ENCODE data around the gene TRIM28.
"Not testable (repeated sequence)": the region's sequence is repeated elsewhere in the genome, so short reads cannot be mapped to it uniquely, and the experiment has no call there.

The TRIM28 gene

GRCh38 chr19:58543826-58544590, at the start of gene TRIM28:
Gene TRIM28, plus strand, starts transcription at chr19:58544064. Its CDS starts 694 bp downstream, at chr19:58544758.
- peak; percentile 100 for DNase-seq

- DNase-seq: no peak
These were observed 46.2 kb upstream of the TRIM28 start for GRCh38 chr19:58497634-58498170.

DNA sequence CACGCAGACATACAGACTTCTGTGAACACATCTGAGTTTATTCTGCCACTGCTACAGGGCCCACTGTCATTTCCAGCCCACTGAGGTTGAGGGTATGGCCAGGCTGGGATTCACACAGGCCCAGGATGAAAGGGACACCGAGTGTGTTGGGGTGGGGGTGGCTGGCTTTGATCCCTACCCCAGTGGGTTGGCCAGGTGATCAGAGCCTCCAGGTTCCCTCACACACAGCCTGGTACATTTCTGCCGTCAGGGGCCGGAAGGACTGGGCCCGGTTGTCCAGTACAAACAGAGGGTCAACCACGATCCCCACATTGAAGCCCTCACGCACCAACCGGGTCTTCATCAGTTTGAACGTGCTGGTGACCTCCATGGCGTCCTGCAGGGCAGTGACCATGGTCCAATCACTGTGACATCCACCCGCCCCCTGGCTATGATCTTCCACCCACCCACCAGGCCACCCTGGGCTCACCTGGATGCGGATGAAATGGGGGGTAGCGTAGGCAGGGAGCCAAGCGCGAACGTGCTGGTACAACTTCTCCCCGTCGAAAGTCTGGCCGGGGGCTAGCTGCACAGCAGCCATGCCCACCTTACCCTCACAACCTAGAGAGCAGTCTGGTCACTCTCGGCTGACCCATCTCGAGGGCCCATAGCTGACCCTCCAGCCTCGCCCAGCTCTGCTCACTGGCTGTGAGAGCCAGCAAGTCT, 45.4 kb upstream of the TRIM28 start:
- no peak for DNase-seq

DNA sequence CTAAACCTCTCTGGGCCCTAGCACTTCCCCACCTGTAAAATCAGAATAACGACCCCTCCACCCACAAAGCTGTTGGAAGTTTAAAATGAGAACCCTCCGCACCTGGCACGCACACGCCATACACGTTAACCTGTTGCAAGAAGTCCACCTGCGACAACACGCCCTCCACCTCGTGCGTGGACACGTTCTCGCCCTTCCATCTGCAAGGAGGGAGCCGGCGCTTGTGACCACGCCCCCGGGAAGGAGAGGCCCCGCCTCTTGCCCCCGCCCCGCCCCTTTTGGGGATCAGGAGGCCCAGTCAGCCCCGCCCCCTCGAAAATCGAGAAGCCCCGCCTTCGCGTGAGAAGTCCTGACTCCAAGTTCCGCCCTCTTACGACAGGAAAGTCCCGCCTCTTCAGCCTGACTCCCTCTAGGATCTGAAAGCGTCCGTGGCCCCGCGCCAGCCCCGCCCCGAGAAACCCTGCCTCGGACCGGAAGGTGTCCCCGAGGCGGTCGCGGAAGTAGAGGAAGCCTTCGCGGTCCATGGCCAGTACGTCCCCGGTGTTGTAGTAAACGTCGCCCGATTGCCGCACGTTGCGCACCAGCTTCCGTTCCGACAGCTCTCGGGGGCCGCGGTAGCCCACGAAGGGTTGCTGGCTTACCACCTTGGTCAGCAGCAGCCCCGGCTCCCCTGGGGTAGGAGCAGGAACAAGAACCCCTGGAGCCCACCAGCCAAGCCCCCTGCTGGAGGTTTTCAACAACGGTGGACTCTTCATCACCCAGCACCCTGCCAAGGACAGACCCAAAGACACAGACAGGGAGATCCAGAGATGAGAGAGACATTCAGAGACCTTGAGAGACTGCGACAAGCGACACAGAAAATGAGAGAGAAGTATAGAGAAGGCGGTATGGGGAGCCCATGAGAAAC, 44.6 kb upstream of the TRIM28 start:
- peak; percentile 95 for DNase-seq

GRCh38 chr19:58500242-58500641, 43.6 kb upstream of the TRIM28 start:
- DNase-seq: no peak

DNA sequence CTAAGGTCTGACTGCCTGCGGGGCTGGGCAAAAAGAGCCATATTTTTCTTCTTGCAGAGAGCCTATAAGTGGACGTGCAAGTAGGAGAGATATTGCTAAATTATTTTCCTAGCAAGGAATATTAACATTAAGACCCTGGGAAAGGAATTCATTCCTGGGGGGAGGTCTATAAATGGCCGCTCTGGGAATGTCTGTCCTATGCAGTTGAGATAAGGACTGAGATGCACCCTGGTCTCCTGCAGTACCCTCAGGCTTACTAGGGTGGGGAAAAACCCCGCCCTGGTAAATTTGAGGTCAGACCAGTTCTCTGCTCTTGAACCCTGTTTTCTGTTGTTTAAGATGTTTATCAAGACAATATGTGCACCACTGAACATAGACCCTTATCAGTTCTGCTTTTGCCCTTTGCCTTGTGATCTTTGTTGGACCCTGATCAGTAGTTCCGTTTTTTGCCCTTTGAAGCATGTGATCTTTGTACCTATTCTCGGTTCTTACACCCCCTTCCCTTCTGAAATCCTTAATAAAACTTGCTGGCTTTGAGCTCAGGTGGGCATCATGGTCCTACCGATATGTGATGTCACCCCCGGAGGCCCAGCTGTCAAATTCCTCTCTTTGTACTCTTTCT, 36.2 kb upstream of the TRIM28 start:
- DNase-seq: not testable (repeated sequence)

- no peak for DNase-seq
These were observed 34.2 kb upstream of the TRIM28 start for GRCh38 chr19:58509731-58510083.

GRCh38 chr19:58510084-58510862, 33.6 kb upstream of the TRIM28 start:
- DNase-seq: no peak

DNA sequence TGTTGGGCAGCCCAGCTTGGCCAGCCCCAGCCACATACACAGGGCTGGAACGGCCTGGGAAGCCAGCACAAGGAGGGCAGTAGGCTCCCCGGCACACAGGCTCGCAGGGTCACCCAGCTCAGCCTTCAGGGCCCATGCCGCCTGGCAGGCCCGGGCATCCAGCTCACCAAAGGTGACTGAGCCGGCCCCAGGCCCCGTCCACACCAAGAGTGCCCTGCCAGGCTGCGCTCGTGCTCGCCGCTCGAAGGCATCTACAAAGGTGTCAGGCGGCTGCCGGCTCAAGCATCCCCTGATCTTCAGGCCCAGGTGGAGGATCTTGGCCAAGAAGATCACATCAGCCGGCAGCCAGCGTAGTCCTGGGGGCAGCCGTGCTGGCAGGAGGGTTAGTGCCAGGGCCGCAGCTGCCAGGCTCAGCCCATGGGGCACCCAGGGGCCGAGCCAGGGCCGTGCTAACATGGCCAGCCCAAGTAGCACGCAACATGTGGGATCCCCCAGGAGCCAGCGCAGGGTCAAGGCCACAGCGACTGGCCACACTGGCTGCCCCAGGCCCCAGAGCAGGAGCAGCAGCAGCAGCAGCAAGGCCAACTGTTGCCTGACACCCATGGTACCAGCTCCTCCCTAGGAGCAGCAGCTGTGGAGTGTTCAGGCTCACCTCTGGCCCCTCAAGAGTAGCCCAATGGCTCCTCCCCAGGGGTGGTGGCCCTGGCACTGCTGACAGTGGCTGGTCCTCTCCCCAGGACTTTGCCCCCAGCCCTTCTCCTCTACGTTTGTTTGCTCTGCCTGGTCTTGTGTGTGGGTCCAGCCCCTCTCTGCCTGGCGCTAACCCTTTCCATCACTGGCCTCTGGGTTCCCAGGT, 32.3 kb upstream of the TRIM28 start, which contains the start of gene SLC27A5:
TSS of gene SLC27A5 (minus strand) at position 640 of the 856 bp plus-strand sequence. CDS start at position 603, 37 bp downstream.
- DNase-seq: no peak

DNA sequence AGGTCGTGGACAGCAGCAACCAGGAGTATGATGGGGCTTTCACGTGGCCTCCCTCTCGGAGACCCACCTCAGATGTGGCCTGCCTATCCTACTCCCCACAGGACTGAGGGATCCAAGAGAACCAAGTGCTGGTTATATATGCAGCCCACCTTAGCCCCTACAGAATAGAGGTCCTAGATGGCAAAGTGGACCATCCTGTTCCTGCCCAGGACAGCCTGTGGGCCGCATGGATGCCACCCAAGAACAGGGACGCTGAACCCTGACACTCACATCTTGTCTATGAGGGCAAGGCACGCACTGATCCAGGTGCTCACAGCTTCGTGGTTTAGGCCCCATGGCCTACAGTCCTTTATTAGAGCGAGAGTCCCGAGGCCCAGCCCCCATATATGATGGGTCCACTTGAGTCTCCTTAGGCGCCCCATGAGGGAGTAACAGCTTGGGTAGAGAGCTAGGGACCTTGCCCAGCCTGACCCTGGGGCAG, 30.6 kb upstream of the TRIM28 start:
- DNase-seq: no peak

GRCh38 chr19:58513694-58514563, 29.9 kb upstream of the TRIM28 start:
- DNase-seq: peak; percentile 99

DNA sequence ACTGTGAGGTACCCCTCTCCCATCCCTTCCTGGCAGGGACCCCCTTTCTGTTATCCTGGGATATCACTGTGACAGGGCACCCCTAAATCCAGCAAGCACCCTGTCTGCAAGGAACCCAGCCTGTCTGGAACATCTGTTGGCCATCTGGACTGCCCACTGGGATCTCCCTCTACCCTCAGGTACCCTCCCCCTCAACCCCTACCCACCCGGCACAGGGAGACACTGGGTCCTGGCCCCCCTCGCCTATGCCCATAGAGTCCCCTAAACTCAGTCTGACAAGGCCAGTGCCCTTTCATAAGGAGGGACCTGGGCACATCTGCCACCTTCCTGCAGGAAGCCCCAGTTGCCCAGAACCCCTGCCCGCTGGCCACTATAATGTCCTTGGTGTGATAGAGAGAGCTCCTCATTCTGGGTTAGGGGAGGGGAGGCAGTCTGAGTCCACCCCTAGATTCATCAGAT, 29.3 kb upstream of the TRIM28 start:
- no peak for DNase-seq

DNA sequence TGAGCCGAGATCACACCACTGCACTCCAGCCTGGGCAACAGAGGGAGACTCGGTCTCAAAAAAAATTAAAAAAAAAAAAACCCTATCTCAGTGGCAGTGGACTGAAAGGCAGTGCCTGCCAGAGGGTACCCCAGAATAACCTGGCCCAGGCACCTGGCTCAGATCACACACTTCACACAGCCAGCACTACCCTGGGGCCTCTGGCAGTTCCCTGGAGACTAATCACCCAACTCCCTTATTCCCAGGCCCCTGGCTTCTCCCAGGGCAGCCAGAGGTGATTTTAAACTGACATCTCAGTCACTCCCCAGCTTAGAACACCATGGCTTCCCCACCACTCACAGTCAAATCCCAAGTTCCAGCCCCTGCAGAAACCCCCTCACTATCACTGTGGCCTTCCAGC, 28.6 kb upstream of the TRIM28 start:
- no peak for DNase-seq

- DNase-seq: no peak
These were observed 27.5 kb upstream of the TRIM28 start for GRCh38 chr19:58516246-58516836.

- no peak for DNase-seq
These were observed 26.7 kb upstream of the TRIM28 start for GRCh38 chr19:58516964-58517833.

GRCh38 chr19:58518256-58519086, 25.4 kb upstream of the TRIM28 start:
- DNase-seq: no peak

DNA sequence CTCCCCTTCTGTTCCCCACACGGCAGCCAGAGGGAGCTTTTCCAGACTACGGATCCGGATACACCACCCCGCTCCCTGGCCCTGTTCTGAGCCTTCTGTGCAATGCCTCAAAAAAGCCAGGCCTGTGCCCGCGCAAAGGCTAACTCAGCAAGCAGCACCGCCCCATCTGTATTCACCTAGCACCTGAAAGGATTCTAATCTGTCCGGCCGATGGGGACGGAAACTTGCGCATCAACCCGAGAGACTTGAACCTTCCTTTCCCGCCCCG, 24.8 kb upstream of the TRIM28 start:
- peak; percentile 59 for DNase-seq
